Ovary (tissue), 3 donors: ENCODE data around the gene EFNA1.

Experiments used
- CTCF ChIP-seq, 3 donors: fragments of 450-650 bp in 2 of 3; fragments of 200-600 bp in 1 of 3; IDR thresholded peaks; one replicate each; pipeline versions ENCODE4 v1.5.1 to v1.8.0; 2016 to 2022; ENCODE audit warnings: antibody characterized with exemption in 3 of 3, mild to moderate bottlenecking in 1 of 3
- POLR2A ChIP-seq: fragments of 450-650 bp; IDR thresholded peaks from one replicate; pipeline ENCODE4 v1.6.1; 2017; ENCODE audit warnings: antibody characterized with exemption, mild to moderate bottlenecking, moderate library complexity
- donor health status: DM: no; HTN: no; CAD: no.

- TF ChIP-seq CTCF (IDR thresholded peaks at IDR 0.05) (no peak), POLR2A (no peak)
These were observed 31.3 kb downstream of the EFNA1 start for GRCh38 chr1:155158991-155159390.
